WTC11 (cell line): ENCODE data around the gene PPP1R14B. TPM values are rescaled to one million over a fixed set of nuclear protein-coding genes. Genes with fewer than 3 reads are reported as not detected.
A peak's percentile ranks its signal among the peaks of the same experiment; 100 is the strongest.

Experiments
- ATAC-seq: fragments of 200-7000 bp; cut with Tn5 transposase; 2 replicates; pipeline ENCODE4 v1.10.0; 2021; ENCODE audit warnings: mild to moderate bottlenecking, moderate library complexity
- CTCF ChIA-PET: fragments of 300-600 bp; sonication (Branson Sonifier 250); formaldehyde crosslinking; loops from one replicate; lab custom pipeline; 2021; ENCODE audit warnings: antibody characterized with exemption; lab: Charles Lee
- POLR2A ChIA-PET: fragments of 350-600 bp; sonication (Branson Sonifier 250); formaldehyde crosslinking; loops from one replicate; lab custom pipeline; 2021; ENCODE audit warnings: antibody characterized with exemption; lab: Charles Lee
- DNase-seq: peaks from one replicate; pipeline ENCODE4 v3.0.0; 2021; ENCODE audit warnings: low spot score
- H3K27ac Mint-ChIP-seq: 2 replicates; pipeline ENCODE4 v1.8.0; 2021; ENCODE audit warnings: mixed read lengths
- H3K27me3 Mint-ChIP-seq: 2 replicates; pipeline ENCODE4 v1.8.0; 2021; ENCODE audit warnings: low read depth, mild to moderate bottlenecking, moderate library complexity, mixed read lengths
- H3K36me3 Mint-ChIP-seq: 2 replicates; pipeline ENCODE4 v1.8.0; 2021; ENCODE audit warnings: mixed read lengths
- H3K4me1 Mint-ChIP-seq: 2 replicates; pipeline ENCODE4 v1.8.0; 2022; ENCODE audit warnings: mixed read lengths
- H3K4me3 Mint-ChIP-seq: 2 replicates; pipeline ENCODE4 v1.8.0; 2021; ENCODE audit warnings: mild to moderate bottlenecking, moderate library complexity, mixed read lengths
- H3K9me3 Mint-ChIP-seq: 2 replicates; pipeline ENCODE4 v1.8.0; 2021; ENCODE audit warnings: mixed read lengths
- ATF1 ChIP-seq: sonication (generic); formaldehyde crosslinking; IDR thresholded peaks from 2 replicates; pipeline ENCODE4 v1.8.1; 2023; ENCODE audit warnings: mild to moderate bottlenecking, moderate library complexity, missing genetic modification reagents
- EMX1 ChIP-seq: fragments of 250-450 bp; sonication (Bioruptor Pico); IDR thresholded peaks from 2 replicates; pipeline ENCODE4 v1.8.0; 2021; ENCODE audit warnings: mild to moderate bottlenecking
- FOXJ3 ChIP-seq: sonication (generic); formaldehyde crosslinking; IDR thresholded peaks from 2 replicates; pipeline ENCODE4 v1.9.0; 2021; ENCODE audit warnings: missing genetic modification reagents, mild to moderate bottlenecking, borderline replicate concordance
- FOXP1 ChIP-seq: sonication (generic); formaldehyde crosslinking; IDR thresholded peaks from 2 replicates; pipeline ENCODE4 v1.8.0; 2022; ENCODE audit warnings: missing genetic modification reagents, mild to moderate bottlenecking, moderate library complexity, borderline replicate concordance
- GTF2I ChIP-seq: fragments of 250-450 bp; sonication (Bioruptor Pico); conservative IDR thresholded peaks from 2 replicates; pipeline ENCODE4 v1.4.0; 2021; ENCODE audit warnings: mild to moderate bottlenecking
- MXD4 ChIP-seq: fragments of 250-450 bp; sonication (Bioruptor Pico); IDR thresholded peaks from 2 replicates; pipeline ENCODE4 v1.8.0; 2021; ENCODE audit warnings: mild to moderate bottlenecking, moderate library complexity, borderline replicate concordance
- SMAD4 ChIP-seq: sonication (generic); formaldehyde crosslinking; IDR thresholded peaks from 2 replicates; pipeline ENCODE4 v1.8.0; 2022; ENCODE audit warnings: mild to moderate bottlenecking, missing genetic modification reagents
- SP1 ChIP-seq: sonication (generic); formaldehyde crosslinking; conservative IDR thresholded peaks from 2 replicates; pipeline ENCODE4 v1.8.1; 2022; ENCODE audit warnings: missing genetic modification reagents
- TP53 ChIP-seq: sonication (generic); formaldehyde crosslinking; IDR thresholded peaks from 2 replicates; pipeline ENCODE4 v1.8.1; 2023; ENCODE audit warnings: mild to moderate bottlenecking, missing genetic modification reagents
- ZNF317 ChIP-seq: sonication (generic); formaldehyde crosslinking; IDR thresholded peaks from 2 replicates; pipeline ENCODE4 v1.8.1; 2023; ENCODE audit warnings: low read depth, mild to moderate bottlenecking, moderate library complexity, missing genetic modification reagents, borderline replicate concordance
- ZNF396 ChIP-seq: fragments of 250-450 bp; sonication (Bioruptor Pico); IDR thresholded peaks from 2 replicates; pipeline ENCODE4 v1.8.0; 2021; ENCODE audit warnings: mild to moderate bottlenecking, moderate library complexity, borderline replicate concordance
- ZNF423 ChIP-seq: fragments of 250-450 bp; sonication (Bioruptor Pico); IDR thresholded peaks from 2 replicates; pipeline ENCODE4 v2.1.2; 2022; ENCODE audit warnings: mild to moderate bottlenecking, moderate library complexity
- total RNA-seq: library from RNA; stranded (reverse); gene quantifications from 3 replicates; pipeline ENCODE4 v1.2.3, GENCODE V29; 2021
- TF ChIP-seq, protein P1 (sequence below): sonication (generic); formaldehyde crosslinking; IDR thresholded peaks from 2 replicates; pipeline ENCODE4 v1.8.1; 2023; ENCODE audit warnings: mild to moderate bottlenecking, moderate library complexity, missing genetic modification reagents
- TF ChIP-seq, protein P2 (sequence below): sonication (generic); formaldehyde crosslinking; IDR thresholded peaks from 2 replicates; pipeline ENCODE4 v1.8.1; 2022; ENCODE audit warnings: low read depth, mild to moderate bottlenecking, moderate library complexity, missing genetic modification reagents, borderline replicate concordance
- TF ChIP-seq, protein P3 (sequence below): fragments of 250-450 bp; sonication (Bioruptor Pico); IDR thresholded peaks from 2 replicates; pipeline ENCODE4 v1.9.0; 2021; ENCODE audit warnings: moderate library complexity, mild to moderate bottlenecking, inconsistent platforms, borderline replicate concordance
- TF ChIP-seq, protein P4 (sequence below): sonication (generic); formaldehyde crosslinking; IDR thresholded peaks from 2 replicates; pipeline ENCODE4 v1.8.1; 2023; ENCODE audit warnings: mild to moderate bottlenecking, missing genetic modification reagents, moderate library complexity

The PPP1R14B gene
- total RNA-seq, 1 experiment from 2014 or later = 471 TPM

DNA sequence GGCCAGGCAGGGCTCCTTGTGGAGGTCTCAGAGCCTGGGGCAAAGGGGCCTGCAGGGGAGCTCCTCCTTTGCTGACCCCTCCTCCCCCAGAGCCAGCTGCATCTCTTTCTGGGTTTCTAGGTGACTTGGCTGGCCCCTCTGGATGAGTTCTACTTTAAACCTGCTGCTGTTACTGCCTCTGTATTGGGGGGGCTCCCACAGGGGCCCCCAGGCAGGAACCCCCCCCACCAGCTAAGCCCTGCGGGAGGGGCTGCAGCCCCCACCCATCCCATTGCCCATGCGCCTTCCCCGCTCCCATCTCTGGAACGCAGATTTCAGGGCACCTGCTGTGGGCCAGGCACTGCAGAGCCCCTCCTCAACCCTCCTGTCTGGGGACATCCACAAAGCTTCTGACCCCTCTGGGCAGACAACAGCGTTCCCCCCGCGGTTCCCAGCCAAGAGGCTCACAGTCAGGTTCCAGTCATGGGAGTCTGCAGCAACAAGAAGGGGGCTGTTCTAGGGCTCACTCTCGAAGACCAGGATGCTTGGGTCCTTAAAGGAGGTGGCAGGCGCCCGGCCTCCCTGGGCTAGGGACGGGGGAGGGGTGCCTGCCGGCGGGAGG is 3.8 kb upstream of the PPP1R14B start:
- DNase-seq (no peak), ATAC-seq (no peak)
- no peaks in the 10 kb centered on the region for H3K36me3 Mint-ChIP-seq
- H3K4me3 Mint-ChIP-seq = peak overlapping the region; percentile 88
- CTCF ChIA-PET = interaction anchor here (0.5 to 5.3 kb wide), 30 partner anchors 8 to 599 kb away, joined by 3 to 75 read pairs (median 9); partner anchors contain the start of genes CATSPERZ, CCDC88B, DNAJC4 and ESRRA
- peak overlapping the region; percentile 97 for H3K27ac Mint-ChIP-seq
- TF ChIP-seq MXD4 (CRISPR knock-in tag) (no peak), FOXP1 (0 out of 2 replicates have a peak, but pooled peaks have one; percentile 8), ZNF423 (CRISPR knock-in tag) (peak; percentile 68; the same call in 1 of the 2 replicates), TP53 (CRISPR knock-in tag) (0 out of 2 replicates have a peak, but pooled peaks have one; percentile 15), SMAD4 (CRISPR knock-in tag) (no peak)
- TF ChIP-seq, protein P1, sequence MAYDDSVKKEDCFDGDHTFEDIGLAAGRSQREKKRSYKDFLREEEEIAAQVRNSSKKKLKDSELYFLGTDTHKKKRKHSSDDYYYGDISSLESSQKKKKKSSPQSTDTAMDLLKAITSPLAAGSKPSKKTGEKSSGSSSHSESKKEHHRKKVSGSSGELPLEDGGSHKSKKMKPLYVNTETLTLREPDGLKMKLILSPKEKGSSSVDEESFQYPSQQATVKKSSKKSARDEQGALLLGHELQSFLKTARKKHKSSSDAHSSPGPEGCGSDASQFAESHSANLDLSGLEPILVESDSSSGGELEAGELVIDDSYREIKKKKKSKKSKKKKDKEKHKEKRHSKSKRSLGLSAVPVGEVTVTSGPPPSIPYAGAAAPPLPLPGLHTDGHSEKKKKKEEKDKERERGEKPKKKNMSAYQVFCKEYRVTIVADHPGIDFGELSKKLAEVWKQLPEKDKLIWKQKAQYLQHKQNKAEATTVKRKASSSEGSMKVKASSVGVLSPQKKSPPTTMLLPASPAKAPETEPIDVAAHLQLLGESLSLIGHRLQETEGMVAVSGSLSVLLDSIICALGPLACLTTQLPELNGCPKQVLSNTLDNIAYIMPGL = 0 out of 2 replicates have a peak, but pooled peaks have one; percentile 5
- TF ChIP-seq, protein P2, sequence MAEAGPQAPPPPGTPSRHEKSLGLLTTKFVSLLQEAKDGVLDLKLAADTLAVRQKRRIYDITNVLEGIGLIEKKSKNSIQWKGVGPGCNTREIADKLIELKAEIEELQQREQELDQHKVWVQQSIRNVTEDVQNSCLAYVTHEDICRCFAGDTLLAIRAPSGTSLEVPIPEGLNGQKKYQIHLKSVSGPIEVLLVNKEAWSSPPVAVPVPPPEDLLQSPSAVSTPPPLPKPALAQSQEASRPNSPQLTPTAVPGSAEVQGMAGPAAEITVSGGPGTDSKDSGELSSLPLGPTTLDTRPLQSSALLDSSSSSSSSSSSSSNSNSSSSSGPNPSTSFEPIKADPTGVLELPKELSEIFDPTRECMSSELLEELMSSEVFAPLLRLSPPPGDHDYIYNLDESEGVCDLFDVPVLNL (CRISPR knock-in tag) = no peak
- TF ChIP-seq, all 79 proteins: peak for 4
- H3K9me3 Mint-ChIP-seq = no peaks in the 10 kb centered on the region
- POLR2A ChIA-PET = interaction anchor here (0.9 to 3.7 kb wide), 7 partner anchors 9 to 98 kb away, joined by 3 to 25 read pairs (median 4); partner anchors contain the start of genes FKBP2, NUDT22, PRDX5 and STIP1
- H3K27me3 Mint-ChIP-seq = no peaks in the 10 kb centered on the region
- peaks cover 42% of the 10 kb centered on the region for H3K4me1 Mint-ChIP-seq

DNA sequence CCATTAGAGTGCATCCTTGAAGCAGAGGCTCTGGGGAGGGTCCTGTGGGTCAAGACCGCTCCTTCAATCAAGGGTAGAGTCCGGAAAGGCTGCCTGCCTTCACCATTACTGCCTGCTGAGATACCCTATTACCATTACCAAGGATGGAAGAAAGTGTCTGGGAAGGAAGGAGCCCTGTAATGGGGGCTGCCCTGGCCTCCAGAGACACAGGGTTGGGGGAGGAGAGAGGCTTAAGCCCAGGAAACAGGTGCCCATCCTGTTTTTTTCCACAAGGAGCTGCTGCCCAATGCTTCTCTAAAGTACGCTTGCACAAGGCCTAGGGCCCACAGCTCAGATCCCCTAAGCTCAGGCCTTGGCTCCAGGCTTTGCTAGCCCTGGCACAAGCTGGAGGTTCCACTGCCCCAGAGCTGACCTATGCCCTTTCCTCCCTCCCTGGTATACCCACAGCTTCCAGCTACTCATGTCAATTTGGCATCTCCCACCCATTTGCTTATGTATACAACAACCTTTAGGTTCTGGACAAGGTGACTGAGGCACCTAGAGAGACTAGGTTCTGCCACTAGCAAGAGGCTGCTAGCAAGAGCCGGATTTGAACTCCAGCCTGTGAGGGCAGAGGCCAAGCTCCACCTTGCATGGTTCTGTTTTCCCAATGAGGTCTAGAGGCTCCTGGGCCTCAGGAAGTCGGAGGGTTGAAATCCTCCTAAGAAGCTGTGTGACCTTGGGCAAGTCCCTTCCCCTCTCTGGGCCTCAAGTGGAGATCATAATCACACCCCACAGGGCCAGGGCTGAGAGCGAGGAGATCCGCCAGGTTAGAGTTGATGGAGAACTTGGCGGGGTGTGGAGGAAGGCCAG is 3.0 kb upstream of the PPP1R14B start:
- H3K36me3 Mint-ChIP-seq = no peaks in the 10 kb centered on the region
- ChIA-PET POLR2A (interaction anchor here (0.9 to 3.7 kb wide), 7 partner anchors 9 to 97 kb away, joined by 3 to 25 read pairs (median 4); partner anchors contain the start of genes FKBP2, NUDT22, PRDX5 and STIP1), CTCF (interaction anchor here (0.6 to 5.3 kb wide), 23 partner anchors 7 to 599 kb away, joined by 3 to 75 read pairs (median 13); partner anchors contain the start of genes CATSPERZ, CCDC88B, DNAJC4 and ESRRA)
- H3K4me1 Mint-ChIP-seq = peaks cover 42% of the 10 kb centered on the region
- ATAC-seq (peak; percentile 9), DNase-seq (no peak)
- no peaks in the 10 kb centered on the region for H3K9me3 Mint-ChIP-seq
- peak overlapping the region; percentile 97 for H3K27ac Mint-ChIP-seq
- peak overlapping the region; percentile 88 for H3K4me3 Mint-ChIP-seq
- no peak for TF ChIP-seq ZNF317 (CRISPR knock-in tag)
- TF ChIP-seq EMX1 (CRISPR knock-in tag) = no peak
- TF ChIP-seq GTF2I (CRISPR knock-in tag) = 0 out of 2 replicates have a peak, but pooled peaks have one; percentile 20
- TF ChIP-seq ATF1 = no peak
- TF ChIP-seq FOXJ3 (CRISPR knock-in tag) = no peak
- TF ChIP-seq, protein P3, sequence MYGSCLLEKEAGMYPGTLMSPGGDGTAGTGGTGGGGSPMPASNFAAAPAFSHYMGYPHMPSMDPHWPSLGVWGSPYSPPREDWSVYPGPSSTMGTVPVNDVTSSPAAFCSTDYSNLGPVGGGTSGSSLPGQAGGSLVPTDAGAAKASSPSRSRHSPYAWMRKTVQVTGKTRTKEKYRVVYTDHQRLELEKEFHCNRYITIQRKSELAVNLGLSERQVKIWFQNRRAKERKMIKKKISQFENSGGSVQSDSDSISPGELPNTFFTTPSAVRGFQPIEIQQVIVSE = no peak
- TF ChIP-seq SP1 (CRISPR knock-in tag) = peak; percentile 43; the same call in 1 of the 2 replicates
- TF ChIP-seq, protein P4, sequence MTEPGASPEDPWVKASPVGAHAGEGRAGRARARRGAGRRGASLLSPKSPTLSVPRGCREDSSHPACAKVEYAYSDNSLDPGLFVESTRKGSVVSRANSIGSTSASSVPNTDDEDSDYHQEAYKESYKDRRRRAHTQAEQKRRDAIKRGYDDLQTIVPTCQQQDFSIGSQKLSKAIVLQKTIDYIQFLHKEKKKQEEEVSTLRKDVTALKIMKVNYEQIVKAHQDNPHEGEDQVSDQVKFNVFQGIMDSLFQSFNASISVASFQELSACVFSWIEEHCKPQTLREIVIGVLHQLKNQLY (CRISPR knock-in tag) = no peak
- TF ChIP-seq ZNF396 = no peak
- H3K27me3 Mint-ChIP-seq = no peaks in the 10 kb centered on the region
